NCI-H524 treated with DMSO at 0.1 percent for 48 hours (cell line): ENCODE measurements around the gene XXYLT1.

Experiments
- DNase-seq: peaks from one replicate; lab custom pipeline; 2025; lab: John Stamatoyannopoulos, UW

The XXYLT1 gene

DNA sequence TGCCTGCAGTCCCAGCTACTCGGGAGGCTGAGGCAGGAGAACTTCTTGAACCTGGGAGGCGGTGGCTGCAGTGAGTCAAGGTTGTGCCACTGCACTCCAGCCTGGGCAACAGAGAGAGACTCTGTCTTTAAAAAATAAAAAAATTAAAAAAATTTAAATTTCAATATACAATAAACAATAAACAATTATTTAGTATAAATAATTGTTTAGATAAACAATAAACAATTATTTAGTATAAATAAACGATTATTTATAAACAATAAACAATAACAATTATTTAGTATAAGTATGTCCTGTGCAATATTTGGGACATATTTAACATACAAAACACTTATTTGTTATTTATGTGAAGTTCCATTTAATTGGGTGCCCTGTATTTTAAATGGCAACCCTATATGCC is 119.6 kb downstream of the XXYLT1 start:
- DNase-seq = no peak

DNA sequence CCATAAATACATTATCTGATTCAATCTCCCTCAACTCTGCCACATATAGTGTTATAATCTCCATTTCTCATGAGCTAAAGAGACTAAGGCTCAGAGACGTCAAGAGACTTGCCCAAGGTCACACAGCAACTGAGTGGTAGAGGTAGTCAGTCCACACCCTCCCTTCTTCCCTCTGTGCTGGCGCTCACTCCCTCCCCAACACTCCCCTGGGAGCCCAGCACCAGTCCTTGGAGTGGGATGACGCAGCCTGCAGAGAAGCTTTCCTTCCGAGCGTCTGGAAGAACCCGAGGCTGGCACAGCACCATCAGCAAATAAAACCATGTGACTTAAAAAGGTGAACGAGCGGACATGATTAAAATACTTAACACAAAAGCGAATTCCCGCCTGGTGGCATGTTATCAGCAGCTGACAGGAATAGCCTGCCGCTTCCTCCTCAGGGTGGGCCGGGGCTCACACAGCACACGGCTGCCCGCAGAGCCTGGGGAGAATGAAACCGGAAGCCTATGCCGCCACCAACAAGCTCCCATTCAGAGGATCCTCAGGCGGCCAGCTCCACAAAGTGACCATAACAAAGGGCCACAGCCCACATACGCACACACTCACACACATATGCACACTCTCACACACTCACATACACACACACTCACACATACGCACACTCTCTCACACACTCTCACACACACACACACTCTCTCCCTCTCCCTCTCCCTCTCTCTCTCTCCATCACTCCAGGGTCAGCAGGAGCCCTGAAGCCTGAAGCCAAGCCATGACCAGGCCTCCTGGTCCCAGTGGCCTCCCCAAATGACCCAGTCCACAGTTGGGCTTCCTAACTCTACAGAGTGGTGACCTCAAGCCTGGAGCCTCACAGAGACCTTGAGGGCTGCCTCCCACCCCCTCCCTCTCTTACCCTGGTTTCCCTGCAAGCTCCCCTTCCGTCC is 120.5 kb downstream of the XXYLT1 start:
- no peak for DNase-seq

DNA sequence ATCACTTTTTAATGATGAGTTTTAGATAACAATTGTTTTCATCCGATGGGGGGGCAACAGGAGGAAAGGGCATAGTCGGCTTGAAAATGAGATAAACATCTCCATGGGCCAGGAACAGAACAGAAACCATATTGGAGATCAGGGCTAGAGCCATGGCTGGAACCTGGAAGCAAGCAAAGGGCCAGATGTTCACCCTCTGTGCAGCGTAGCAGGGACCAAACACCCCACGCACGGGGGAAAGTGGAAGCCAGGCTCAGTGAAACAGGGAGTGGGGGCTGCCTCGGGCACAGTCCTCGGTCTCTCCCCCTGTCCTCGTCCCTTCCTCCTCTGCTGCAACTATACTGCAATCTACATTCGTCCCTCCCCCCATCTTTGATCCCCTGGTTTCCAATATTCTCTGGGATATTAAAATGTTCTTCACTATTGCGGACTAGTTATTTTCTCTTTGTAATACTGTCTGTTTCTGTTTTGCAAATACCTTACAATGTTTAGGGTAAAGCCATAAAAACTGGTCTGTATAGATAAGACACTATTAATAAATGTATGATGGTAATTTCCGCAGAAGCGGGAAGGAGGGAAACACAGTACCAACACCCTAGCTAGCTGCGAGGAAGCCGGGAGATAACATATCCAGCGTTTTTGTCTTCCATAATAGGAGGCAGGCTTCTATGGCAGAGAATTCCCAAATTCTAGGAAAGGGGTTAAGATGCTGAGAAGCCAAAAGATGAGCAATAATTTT is 121.5 kb downstream of the XXYLT1 start:
- no peak for DNase-seq

DNA sequence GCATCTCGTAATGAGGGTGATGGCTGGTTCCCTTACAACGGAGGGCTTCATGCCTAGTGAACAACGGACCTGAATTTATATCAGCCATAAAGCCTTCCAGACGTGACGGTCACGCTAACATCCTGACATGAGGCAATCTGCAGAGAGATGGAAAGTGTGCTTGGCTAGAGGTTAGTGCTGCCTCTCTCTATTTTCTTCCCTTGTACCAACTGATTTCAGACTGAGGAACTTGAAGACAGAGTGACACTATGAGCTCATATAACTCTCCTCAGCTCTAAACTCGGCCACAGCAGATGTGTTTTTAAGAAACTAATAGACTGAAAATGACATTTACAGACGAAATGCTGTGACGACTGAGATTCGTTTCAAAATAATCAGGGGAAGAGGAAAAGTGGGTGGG is 122.4 kb downstream of the XXYLT1 start:
- DNase-seq = no peak

DNA sequence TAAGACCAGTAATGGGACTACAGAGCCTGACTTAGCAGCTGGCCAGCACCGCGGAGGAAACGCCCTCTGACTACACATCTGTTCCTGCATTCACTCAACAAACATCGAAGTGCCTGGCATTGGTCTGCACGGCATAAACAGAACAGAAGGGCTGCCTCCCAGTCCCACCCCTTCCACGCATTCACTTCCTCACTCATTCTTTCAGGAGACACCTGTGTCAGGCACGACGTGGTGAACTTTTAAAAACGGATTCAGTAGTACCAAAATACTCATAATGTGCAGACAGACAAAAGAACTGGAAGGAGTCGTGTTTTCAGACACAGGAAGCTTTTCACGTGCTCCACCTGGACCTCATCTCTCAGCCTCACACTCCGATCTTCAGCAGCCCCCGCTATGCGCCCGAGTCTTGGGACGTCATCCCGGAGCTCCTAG is 123.3 kb downstream of the XXYLT1 start:
- no peak for DNase-seq

DNA sequence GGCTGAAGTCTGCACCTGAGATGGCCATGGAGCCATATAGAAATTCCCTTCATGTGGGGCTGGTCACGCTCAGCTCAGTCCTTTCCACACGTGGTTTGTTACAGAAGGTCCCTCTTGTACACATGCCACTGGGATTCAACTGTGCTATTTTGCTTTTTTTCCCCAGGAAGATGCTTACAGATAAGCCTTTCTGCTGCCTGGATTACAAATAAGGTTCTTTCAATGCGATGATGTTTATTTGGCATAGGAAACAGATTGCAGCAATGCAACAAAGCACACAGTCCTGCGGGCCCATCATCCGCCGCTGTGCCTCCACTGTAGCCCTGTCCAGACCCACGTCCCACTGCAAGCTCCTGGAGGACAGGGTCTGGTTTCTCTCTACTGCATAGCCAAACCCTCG is 124.8 kb downstream of the XXYLT1 start:
- no peak for DNase-seq

DNA sequence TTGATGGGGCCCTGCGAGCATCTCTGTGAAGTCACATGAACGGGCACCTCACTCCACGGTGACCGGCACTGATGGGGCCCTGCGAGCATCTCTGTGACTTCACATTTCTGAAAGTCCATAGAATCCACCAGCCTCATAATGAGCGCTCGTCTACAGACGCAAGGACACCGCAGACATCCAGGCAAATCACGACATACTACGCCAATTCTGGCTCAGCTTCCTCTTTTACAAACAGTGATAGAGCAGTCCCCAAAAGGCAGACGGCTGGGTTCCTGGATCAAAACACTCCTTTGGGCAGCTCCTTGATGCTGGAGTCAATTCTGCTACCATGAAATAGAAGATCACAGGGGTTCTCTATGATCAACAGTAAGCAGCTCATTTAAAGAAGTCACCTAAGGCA is 125.4 kb downstream of the XXYLT1 start:
- DNase-seq = no peak

DNA sequence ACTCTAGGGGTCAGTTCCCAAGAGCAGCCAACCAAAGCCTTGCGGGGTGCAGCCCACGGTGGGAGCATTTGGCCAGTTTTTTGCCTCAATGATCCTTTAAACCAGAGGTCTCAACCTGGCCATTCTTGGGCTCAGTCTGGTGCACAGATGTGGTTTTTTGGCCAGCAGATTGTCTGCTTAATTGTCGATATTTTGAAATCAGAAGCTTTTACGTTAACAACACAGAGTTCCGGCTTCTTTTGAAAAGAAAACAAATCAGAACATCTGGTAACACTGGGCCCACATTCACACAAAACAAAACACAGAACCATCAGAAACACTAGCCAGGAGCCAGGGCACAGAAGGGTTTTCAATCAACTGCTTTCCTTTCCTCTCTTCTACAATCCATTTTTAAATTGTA is 127.7 kb downstream of the XXYLT1 start:
- DNase-seq = no peak

DNA sequence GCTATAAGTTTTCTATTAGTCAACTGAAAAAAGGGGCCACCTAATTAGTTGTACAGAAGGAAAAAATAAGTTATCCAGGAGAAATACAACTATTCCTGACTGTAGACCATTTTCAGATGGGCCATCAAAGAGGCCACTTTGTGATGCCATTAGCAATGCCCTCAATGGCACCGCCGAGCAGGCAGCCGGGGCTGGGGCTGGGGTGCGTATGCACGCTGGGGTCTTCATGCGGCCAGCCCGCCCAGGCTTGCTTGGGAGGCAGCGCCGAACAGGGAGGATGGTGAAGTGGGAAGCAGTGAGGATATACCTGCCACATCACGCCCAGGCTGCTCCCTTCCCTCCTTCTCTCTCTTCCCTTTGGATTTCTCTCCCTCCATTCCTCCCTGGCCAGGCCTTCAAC is 128.4 kb downstream of the XXYLT1 start:
- no peak for DNase-seq

DNA sequence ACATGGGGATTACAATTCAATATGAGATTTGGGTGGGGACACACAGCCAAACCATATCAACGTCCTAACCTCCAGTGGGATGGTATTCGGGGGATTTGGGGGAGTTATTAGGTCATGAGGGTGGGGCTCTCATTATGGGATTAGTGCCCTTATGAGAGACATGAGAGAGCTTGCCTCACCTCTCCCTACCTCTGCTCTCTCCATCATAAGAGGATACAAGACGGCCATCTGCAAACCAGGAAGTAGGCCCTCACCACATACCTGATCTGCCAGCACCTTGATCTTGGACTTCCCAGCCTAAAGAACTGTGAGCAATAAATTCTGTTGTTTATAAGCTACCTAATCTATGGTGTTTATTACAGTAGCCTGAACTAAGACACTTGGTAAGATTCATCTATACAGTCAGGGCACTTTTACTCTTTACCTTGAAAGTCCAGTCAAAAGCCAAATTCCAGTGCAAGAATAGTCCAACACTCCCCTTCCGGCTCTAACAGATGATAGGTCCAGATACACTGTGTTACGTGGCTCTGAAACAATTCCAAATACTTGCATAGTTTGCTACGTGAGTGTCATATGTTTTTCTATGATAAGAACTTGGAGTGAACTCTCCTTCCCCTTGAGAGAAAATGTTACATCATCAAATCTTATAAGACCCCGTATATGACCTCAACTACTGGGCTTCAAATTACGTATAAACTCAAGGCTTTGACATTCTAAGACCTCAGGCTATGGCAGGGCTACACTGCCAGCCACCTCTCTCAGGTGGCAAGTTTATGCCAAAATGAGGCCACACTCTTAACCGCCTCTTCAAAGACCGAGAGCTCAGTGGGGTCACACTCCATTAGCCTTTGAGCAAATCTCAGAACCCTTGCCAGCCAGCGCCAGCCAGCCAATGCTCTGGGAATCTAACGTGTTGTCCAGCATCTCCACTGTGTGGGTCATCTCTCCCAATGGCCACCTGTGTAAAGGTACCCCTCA is 129.9 kb downstream of the XXYLT1 start:
- DNase-seq = no peak

DNA sequence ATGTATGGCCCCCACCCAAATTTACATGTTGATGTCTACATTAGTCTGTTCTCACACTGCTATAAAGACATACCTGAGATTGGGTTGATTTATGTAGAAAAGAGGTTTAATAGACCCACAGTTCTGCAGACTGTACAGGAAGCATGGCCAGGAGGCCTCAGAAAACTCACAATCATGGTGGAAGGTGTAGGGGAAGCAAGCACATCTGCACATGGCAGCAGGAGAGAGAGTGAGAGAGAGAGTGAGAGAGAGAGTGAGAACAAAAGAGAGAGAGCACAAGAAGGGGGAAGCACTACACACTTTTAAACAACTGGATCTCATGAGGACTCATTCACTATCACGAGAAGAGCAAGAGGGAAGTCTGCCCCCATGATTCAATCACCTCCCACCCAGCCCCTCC is 130.5 kb downstream of the XXYLT1 start:
- no peak for DNase-seq

DNA sequence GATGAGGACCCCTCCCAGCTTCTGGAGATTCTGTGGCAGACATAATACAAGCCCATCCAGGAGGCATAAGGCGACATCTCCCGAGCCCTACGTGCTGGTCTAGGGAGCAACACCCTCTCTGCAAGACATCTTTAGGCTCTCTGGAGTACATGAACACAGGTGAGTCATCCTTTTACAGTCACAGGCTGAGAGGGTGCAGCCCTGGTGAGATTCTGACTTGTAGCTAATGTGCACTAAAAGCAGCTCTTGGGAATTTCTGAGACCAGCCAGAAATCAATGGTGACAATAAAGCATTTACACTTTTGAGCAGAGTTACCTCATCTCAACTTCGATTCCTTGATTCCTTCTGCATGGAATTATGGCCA is 131.1 kb downstream of the XXYLT1 start:
- DNase-seq = no peak

DNA sequence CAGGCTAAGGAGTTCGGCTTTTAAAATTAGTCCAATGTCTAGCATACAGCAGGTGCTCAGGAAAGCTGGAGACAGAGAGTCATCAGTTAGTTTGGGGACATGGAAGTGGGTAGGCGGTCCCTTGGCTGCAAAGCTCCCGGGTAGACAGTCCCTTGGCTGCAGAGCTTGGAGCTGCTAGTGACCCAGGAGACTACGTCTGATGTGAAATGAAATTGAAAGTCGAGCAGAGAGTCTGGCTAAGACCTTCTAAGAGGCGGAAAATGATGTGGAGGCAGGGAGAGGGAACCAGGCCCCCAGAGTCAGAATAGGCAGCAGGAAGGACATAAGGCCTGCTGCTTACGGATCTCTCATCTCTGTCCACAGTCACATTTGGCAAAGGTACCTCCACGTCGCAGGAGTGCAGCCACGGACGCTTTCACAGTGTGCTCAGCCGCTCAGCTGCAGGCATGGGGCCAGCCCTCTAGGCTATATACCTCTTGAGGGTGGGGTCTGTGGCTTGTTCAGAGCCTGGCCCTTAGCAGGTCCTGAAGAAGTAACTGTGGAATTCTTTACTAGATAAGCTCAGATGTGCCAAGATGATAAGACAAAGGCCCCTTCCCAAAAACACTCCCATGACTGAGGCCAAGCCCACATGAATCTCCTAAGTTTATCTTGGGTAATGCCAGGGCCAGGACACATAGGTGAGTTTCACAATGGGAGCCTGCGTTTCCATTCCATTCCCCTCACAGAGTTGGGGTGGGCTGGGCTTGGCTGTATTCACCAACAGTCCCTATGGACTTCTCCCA is 131.7 kb downstream of the XXYLT1 start:
- DNase-seq = no peak

DNA sequence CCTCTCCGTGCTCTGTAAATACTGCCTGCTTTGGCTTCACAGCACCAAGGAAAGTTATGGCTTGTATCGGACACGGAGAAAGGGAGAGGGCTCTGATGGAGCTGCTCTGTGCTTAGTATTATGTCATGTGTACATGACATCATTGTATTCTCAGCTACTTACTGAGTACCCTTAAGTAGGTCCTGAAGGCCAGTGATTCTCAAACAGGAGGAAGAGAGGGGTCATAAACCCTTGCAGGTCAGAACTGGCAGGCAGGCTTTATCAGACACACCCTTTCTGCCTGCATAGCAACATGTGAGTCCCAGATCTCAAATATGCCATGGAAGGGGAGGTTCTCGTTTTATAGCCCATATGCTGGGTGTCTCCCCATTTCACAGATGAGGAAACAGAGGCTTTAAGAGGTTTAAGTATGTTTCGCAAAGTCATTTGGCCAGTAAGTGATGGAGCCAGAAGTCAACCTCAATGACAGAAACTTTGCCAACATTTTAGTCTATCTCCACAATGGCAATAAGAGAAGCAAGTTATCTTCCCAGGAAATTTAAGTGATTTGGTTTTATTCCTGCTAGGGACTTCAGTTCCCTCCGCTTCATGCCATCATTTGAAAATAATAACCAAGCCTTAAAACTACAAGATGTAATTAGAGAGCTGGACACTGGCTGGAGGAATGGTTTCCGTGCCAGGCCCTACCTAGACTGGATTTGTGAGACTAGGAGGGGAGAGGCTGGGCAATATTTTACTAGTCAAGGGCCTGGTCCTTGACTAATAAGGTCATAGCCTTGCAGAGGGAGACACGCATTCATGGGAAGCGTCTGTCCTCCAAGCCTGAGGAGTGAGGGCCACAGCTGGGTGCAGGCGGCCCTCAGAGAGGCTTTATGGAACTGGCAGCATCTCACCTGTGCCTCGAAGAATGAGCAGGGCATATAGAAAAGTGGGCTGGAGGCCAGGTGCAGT is 133.0 kb downstream of the XXYLT1 start:
- no peak for DNase-seq

DNA sequence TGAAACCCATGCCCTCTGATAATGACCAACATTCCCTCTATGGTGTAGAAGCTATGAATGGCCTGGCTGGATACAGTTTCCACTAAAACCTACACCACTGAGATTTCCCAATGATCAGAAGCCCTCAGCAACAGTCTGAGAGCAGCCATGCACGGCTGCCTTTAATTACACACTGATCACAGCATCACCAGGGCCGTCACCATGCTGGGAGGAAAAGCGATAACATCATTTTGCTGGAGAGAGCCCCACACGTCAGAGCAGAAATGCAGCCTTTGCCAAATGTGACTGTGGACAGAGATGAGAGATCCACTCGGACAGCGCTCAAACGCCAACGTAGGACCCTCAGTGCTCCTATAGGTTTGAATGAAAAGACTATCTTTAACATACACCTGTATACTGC is 135.0 kb downstream of the XXYLT1 start:
- DNase-seq = no peak

DNA sequence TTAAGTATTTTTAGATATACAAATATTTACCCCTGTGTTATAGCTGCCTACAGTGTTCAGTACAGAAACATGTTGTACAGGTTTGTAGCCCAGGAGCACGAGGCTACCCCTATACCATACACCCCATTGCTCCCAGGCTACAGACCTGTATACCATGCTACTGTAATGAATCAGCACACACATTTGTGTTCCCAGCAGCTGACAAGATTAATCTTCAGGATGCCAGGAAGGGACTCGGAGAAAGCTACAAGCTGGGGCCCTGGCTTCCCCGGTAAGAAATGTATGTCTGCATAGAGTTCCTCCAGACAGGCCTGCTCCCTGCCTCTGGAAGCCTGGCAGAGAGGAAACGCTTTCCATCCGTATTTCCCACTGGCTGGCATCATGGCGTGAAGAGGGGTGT is 136.5 kb downstream of the XXYLT1 start:
- no peak for DNase-seq

DNA sequence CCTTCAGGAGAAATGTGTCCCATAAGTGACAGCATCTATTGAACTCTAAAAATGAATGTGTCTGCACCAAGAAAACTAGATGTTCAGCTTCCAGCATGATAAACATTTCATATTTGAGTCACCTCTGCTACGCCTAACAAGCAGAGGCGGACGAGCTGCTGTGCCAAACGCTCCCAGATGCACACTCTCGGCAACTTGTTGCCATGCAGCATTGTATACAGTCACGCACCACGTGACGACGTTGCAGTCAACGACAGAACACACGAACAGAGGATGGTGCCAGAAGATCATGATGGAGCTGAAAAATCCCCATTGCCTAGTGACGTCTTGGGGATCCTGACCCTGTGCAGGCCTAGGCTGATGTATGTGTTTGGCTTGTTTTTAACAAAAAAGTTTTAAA is 137.5 kb downstream of the XXYLT1 start:
- no peak for DNase-seq

DNA sequence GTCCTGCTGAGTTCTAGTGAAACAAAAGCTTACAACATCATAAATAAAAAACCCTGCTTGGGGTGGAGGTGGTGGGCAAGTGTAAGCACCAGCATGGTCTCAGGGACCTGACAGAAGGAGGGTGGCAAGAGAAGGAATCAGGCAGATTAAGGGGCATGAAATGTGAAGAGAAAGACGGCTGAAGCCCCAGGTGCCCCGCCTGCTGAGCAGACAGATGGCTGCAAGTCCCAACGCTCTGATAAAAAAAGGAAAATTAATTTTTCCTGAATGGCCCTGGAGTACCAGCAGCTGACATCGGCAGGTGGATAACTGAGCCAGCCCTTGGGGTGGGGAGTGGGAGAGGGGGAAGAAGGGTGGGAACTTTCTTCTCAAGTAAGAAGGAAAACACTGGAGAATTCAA is 137.9 kb downstream of the XXYLT1 start:
- peak; percentile 93 for DNase-seq

DNA sequence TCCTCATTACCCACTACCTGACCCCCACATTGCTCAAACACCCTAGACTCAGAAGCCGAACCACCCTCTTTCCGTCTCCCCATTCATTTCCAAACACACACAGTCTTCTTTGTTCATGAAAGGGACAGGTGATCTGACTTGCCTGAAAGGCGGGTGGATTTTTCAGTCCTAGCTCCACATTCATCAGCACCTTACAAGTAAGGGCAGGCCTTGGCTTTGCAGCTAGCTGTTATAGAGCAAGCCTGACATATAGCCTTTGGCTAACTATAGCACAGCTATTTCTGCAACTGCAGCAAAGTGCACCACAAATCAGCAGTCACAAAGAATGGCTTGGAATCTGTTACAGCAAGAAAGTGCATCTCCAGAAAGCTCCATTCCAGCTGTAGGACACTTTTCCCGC is 139.8 kb downstream of the XXYLT1 start:
- no peak for DNase-seq
